Glutamatergic neuron (in vitro differentiated cells): ENCODE results near the gene GDI1. TPM values are rescaled to one million over a fixed set of nuclear protein-coding genes. Genes with fewer than 3 reads are reported as not detected.

Experiments
- DNase-seq: peaks from one replicate; pipeline ENCODE4 v3.0.0; 2022
- H3K27ac Mint-ChIP-seq: one replicate; pipeline ENCODE4 v1.8.0; 2020; ENCODE audit warnings: mild to moderate bottlenecking, mixed read lengths, inconsistent platforms; ENCODE audit not compliant: unreplicated experiment
- H3K27me3 Mint-ChIP-seq: one replicate; pipeline ENCODE4 v1.8.0; 2020; ENCODE audit warnings: mild to moderate bottlenecking, moderate library complexity, mixed read lengths, inconsistent platforms; ENCODE audit not compliant: unreplicated experiment
- H3K36me3 Mint-ChIP-seq: one replicate; pipeline ENCODE4 v1.8.0; 2020; ENCODE audit warnings: mild to moderate bottlenecking, mixed read lengths, inconsistent platforms; ENCODE audit not compliant: unreplicated experiment
- H3K4me1 Mint-ChIP-seq: one replicate; pipeline ENCODE4 v1.8.0; 2020; ENCODE audit warnings: mild to moderate bottlenecking, low read depth, mixed read lengths, inconsistent platforms; ENCODE audit not compliant: unreplicated experiment
- H3K4me3 Mint-ChIP-seq: one replicate; pipeline ENCODE4 v1.8.0; 2020; ENCODE audit warnings: mild to moderate bottlenecking, mixed read lengths, inconsistent platforms; ENCODE audit not compliant: unreplicated experiment
- H3K9me3 Mint-ChIP-seq: one replicate; pipeline ENCODE4 v1.8.0; 2020; ENCODE audit warnings: mild to moderate bottlenecking, moderate library complexity, mixed read lengths, inconsistent platforms; ENCODE audit not compliant: unreplicated experiment
- CTCF ChIP-seq: fragments of 200-600 bp; sonication (generic); IDR thresholded peaks from one replicate; pipeline ENCODE4 v1.5.0; 2021; ENCODE audit not compliant: partially characterized antibody, unreplicated experiment
- total RNA-seq: library from RNA; stranded (reverse); fragmentation: NEBNext Ultra II Directional; extraction: Animal tissue kit (Norgen Biotek cat#: 25700); gene quantifications from one replicate; pipeline ENCODE4 v1.2.1, GENCODE V29; 2021; ENCODE audit not compliant: unreplicated experiment

GDI1 gene
- total RNA-seq, 1 donor from 2014 or later: 730 TPM

GRCh38 chrX:154440623-154441357, 3.8 kb downstream of the GDI1 start:
- Mint-ChIP-seq H3K9me3 (peaks cover 4% of the 10 kb centered on the region), H3K27ac (no peak overlapping the region), H3K36me3 (no peaks in the 10 kb centered on the region), H3K27me3 (peaks cover 9% of the 10 kb centered on the region), H3K4me1 (peaks cover 4% of the 10 kb centered on the region), H3K4me3 (no peak overlapping the region)
- no peak for DNase-seq
- TF ChIP-seq CTCF: no peak

DNA sequence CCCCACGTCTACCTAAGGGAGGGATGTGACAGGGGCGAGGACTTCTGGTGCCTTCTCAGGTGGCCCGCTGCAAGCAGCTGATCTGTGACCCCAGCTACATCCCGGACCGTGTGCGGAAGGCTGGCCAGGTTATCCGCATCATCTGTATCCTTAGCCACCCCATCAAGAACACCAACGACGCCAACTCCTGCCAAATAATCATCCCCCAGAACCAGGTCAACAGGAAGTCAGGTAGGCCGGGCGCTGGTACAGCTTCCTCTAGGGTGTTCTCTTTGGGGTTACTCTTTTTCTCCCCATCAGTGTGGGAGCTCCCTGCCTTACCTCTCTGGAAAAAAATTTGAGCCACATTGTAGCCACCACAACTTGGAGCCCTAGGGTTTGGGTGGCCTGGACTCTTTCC, 4.6 kb downstream of the GDI1 start:
- Mint-ChIP-seq H3K36me3 (no peaks in the 10 kb centered on the region), H3K27ac (no peak overlapping the region), H3K27me3 (peaks cover 6% of the 10 kb centered on the region)

GRCh38 chrX:154441984-154442707, 5.2 kb downstream of the GDI1 start:
- no peak overlapping the region for H3K27ac Mint-ChIP-seq
- no peaks in the 10 kb centered on the region for H3K9me3 Mint-ChIP-seq
- no peak for TF ChIP-seq CTCF
- no peak overlapping the region for H3K4me3 Mint-ChIP-seq
- peaks cover 6% of the 10 kb centered on the region for H3K27me3 Mint-ChIP-seq
- no peaks in the 10 kb centered on the region for H3K36me3 Mint-ChIP-seq
- no peak for DNase-seq
- peaks cover 2% of the 10 kb centered on the region for H3K4me1 Mint-ChIP-seq

More for the DNA sequence above, 4.6 kb downstream of the GDI1 start:
- Mint-ChIP-seq H3K9me3 (no peaks in the 10 kb centered on the region), H3K4me1 (peaks cover 2% of the 10 kb centered on the region), H3K4me3 (no peak overlapping the region)
- DNase-seq: no peak
- no peak for TF ChIP-seq CTCF

DNA sequence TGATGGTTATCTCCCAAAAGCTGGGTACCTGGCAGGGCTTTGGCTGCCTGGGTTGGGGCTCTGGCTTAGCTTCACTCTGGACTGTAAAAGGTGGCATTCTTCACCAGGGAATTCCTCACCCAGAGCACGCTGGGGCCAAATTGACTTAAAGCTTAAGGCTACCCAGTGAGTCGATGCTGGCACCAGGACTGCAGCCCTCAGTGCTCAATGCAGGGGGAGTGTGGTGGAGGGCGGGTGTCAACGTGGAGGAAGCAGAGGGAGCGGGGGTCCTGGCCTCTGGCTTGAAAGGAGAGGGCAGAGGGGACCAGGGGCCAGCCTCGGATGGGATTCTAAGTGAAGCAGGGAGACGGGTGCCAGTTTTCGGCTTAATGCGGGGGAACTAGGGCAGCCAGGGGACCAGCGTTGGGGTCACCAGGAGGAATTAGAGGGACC, 6.5 kb downstream of the GDI1 start:
- Mint-ChIP-seq H3K4me3 (peak overlapping the region; percentile 80), H3K4me1 (peaks cover 2% of the 10 kb centered on the region), H3K27ac (peak overlapping the region; percentile 84), H3K9me3 (no peaks in the 10 kb centered on the region), H3K36me3 (no peaks in the 10 kb centered on the region), H3K27me3 (no peaks in the 10 kb centered on the region)
- no peak for TF ChIP-seq CTCF
- peak; percentile 29 for DNase-seq
